NCI-H82 treated with DMSO at 0.1 percent for 48 hours (cell line): ENCODE results near the gene TTYH1.

Experiments
- DNase-seq: peaks from one replicate; lab custom pipeline; 2025; ENCODE audit not compliant: unreplicated experiment; lab: John Stamatoyannopoulos, UW

The TTYH1 gene

DNA sequence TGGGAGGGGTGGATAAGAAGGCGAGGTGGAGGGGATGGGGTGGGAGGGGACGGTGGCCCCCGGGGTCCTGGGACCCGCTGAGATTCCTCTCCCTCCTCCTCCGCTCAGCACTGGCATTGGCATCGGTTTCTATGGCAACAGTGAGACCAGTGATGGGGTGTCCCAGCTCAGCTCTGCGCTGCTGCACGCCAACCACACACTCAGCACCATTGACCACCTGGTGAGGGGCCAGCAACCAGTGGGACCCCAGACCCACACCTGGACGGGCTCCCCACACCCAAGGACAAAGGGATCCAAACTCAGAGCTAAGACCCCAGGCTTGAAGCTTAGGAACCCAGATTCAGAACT is 5.9 kb downstream of the TTYH1 start:
- no peak for DNase-seq

GRCh38 chr19:54421521-54421920 is 6.3 kb downstream of the TTYH1 start:
- no peak for DNase-seq

- no peak for DNase-seq
These were observed 6.9 kb downstream of the TTYH1 start for GRCh38 chr19:54422136-54422535.

DNA sequence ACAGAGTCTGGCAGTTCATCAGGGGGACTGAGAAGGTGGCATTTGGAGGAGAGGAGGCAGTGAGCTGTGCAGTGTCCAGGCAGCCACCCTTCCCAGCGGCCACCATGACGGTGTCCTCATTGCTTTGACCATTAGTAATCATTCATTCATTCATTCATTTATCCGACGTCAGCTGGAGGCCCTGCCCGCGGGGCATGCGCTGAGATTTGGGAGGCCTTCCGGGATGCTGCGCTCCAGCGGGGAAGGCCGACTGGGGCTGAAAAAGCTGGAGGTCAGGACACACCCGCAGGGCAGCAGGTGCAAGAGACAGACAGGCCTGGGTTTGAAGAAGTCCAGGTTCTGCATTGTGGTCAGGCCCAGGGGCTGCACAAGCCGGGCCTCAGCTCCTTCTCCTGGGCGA is 8.9 kb downstream of the TTYH1 start:
- DNase-seq: no peak

DNA sequence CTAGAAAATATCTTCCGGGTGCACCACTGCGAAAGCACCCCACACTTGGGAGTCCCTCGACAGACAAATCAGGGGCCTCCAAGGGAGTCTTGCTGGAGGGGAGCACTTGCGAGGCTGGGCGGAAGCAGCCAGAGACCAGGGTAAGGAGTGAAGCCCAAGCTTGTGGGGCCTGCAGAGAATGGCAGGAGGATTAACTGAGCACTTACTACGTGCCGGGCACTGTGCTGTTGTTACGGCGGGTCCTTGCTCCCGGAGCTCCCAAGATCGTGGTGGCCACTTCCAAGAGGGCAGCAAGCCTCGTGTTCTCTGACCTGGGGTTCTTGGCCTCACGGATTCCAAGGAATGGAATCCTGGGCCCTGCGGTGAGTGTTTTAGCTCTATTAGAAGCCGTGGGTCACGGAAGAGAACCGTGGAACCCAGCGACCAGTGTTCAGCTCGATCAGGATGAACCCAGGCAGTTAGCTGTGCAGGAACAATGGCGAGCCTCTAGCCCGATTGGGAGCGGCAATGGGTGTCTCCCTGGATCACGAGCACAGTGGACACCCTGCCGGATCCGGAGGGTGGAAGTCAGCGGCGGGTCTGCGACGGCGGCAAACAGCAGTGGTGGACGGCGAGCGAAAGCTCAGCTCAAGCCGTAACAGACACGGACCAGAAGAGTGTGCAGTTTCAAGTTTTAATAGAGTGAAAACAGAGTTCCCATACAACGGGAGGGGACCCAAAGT is 9.6 kb downstream of the TTYH1 start:
- no peak for DNase-seq

GRCh38 chr19:54425382-54425723 is 10.1 kb downstream of the TTYH1 start:
- DNase-seq: no peak

- DNase-seq: no peak
These were observed 11.1 kb downstream of the TTYH1 start for GRCh38 chr19:54426291-54426931.

GRCh38 chr19:54427586-54427985 is 12.3 kb downstream of the TTYH1 start:
- DNase-seq: no peak

DNA sequence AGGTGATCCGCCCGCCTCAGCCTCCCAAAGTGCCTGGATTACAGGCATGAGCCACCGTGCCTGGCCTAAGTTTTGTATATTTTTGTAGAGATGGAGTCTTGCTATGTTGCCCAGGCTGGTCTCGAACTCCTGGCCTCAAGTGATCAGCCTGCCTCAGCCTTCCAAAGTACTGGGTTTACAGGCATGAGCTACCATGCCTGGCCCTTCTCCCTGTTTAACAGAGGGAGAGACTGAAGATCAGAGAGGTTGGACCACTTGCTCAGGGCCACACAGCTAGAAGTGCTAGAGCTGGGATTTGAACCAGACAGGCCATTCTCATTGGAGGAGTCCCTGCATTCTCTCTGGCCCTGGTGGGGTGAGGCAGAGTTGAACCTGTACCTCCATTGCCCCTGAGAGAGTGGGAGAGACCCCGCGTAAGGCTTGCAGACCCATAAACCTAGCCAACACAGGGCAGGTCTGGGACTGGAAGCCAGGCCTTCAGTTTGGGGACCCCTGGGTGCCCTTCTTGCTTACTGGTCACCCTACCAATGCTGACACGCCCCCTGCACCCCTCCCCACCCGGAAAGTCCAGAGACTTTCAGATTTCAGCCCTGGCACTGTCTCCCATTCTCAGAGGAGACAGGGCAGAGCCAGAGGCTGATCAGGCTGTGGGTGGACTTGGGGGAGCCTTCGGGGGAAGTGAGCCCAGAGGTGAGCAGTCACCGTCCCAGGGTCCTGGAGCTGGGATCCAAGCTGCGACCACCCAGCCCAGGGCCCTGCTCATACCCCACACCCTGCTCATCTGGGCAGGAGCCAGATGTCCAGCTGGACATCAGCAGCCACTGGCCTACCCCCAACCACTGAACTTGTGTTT is 13.3 kb downstream of the TTYH1 start:
- DNase-seq: no peak

GRCh38 chr19:54429176-54429495 is 13.9 kb downstream of the TTYH1 start:
- no peak for DNase-seq

GRCh38 chr19:54429545-54430227 is 14.4 kb downstream of the TTYH1 start:
- DNase-seq: no peak

DNA sequence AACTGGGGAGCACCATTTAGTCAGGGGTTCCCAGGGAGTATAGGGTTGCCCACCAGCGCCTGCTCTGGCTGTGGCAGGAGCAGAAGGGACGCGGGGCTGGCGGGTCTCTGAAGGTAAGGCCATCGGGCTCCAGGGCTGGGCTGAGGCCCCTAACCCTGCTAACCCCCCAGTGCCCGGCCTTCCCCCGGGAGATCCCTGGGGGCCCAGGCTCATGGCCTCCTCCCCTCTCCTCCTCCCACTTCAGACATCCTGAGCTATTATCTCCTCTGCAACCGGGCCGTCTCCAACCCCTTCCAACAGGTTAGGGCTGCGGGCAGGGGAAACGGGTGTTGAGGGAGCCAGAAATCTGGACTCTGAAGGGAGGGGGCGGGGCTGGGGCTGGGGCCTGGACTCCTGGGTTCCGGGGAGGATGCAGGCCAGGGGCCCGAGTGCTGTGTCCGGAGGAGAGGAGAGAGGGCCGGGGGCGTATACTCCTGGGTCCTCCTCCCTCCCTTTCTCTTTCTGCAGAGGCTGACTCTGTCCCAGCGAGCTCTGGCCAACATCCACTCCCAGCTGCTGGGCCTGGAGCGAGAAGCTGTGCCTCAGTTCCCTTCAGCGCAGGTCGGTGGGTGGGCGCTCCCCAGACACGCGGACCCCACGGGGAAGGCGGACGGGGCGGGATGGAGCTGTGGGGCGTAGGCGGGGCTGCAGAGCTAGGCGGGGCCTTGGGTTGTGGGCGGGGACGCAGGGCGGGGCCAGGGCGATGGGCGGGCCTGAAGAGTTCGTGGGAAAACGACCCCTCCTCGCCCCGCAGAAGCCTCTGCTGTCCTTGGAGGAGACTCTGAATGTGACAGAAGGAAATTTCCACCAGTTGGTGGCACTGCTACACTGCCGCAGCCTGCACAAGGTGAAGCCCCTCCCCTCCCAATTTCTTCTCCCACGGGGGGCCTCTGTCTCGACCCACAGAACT is 15.3 kb downstream of the TTYH1 start:
- DNase-seq: peak; percentile 36

- DNase-seq: no peak
These were observed 16.1 kb downstream of the TTYH1 start for GRCh38 chr19:54431255-54431838.

DNA sequence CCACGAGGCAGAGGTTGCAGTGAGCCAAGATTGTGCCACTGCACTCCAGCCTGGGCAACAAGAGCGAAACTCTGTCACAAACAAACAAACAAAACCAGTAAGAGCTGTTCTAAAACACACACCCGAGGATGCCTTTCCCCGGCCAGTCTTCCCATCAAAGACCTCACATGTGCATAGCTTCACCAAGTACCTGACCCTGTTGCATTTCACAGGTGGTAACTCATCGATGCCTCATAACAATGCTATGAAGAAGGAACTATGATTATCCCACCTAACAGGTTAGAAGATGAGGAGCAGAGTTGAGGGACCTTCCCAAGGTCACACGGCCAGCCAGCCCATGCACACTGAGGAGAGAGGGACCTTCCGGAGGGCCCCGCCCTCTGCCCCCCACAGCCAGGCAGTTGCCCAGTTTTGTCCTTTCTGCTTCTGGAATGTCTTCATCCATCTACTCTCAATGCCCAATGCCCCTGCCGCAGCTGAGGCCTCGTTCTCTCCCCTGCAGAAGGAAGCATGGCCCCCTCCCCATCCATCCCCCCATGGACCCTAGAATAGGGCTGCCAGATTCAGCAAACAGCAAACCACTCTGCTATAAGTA is 17.0 kb downstream of the TTYH1 start:
- DNase-seq: no peak

GRCh38 chr19:54433697-54434096 is 18.4 kb downstream of the TTYH1 start:
- DNase-seq: no peak

- peak; percentile 17 for DNase-seq
These were observed 19.0 kb downstream of the TTYH1 start for GRCh38 chr19:54434112-54434872.

- no peak for DNase-seq
These were observed 19.6 kb downstream of the TTYH1 start for GRCh38 chr19:54434873-54435214.

DNA sequence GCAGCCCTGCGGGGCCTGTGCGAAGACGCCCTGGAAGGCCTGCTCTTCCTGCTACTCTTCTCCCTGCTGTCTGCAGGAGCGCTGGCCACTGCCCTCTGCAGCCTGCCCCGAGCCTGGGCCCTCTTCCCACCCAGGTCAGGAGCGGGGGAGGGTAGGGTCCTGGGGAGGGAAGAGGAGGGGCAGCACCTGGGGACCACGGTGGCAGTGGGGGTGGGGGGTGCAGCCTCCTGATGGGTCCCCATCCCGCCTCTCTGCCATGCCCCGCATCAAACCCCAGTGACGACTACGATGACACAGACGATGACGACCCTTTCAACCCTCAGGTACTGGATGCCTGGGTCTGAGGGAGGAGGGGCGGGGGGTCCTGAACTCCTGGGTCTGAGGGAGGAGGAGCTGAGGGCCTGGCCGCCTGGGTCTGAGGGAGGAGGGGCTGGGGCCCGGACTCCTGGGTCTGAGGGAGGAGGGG is 20.3 kb downstream of the TTYH1 start:
- no peak for DNase-seq

- DNase-seq: no peak
These were observed 20.8 kb downstream of the TTYH1 start for GRCh38 chr19:54436031-54436523.
